Subcutaneous adipose tissue (tissue), 4 donors: ENCODE results near the gene SMG6. TPM values are rescaled to one million over a fixed set of nuclear protein-coding genes. Genes with fewer than 3 reads are reported as not detected.

Experiments used
- CTCF ChIP-seq: fragments of 450-650 bp; IDR thresholded peaks from one replicate; pipeline ENCODE4 v1.5.1; 2016; ENCODE audit warnings: low read depth, mild to moderate bottlenecking, control low read depth, antibody characterized with exemption, moderate library complexity
- total RNA-seq, 4 donors: library from RNA; depleted of rRNA; stranded (reverse); fragments of >200 nt; gene quantifications; one replicate each; pipeline ENCODE4 v1.1.0, GENCODE V29; 2016

The SMG6 gene
- total RNA-seq, 4 donors from 2014 or later = 14.5 to 50.7 (median 19.4) TPM

GRCh38 chr17:2058586-2059546 is 244.7 kb downstream of the SMG6 start:
- TF ChIP-seq CTCF = no peak

DNA sequence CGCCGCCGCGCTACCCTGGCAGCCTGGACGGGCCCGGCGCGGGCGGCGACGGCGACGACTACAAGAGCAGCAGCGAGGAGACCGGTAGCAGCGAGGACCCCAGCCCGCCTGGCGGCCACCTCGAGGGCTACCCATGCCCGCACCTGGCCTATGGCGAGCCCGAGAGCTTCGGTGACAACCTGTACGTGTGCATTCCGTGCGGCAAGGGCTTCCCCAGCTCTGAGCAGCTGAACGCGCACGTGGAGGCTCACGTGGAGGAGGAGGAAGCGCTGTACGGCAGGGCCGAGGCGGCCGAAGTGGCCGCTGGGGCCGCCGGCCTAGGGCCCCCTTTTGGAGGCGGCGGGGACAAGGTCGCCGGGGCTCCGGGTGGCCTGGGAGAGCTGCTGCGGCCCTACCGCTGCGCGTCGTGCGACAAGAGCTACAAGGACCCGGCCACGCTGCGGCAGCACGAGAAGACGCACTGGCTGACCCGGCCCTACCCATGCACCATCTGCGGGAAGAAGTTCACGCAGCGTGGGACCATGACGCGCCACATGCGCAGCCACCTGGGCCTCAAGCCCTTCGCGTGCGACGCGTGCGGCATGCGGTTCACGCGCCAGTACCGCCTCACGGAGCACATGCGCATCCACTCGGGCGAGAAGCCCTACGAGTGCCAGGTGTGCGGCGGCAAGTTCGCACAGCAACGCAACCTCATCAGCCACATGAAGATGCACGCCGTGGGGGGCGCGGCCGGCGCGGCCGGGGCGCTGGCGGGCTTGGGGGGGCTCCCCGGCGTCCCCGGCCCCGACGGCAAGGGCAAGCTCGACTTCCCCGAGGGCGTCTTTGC is 245.6 kb downstream of the SMG6 start:
- TF ChIP-seq CTCF = no peak

DNA sequence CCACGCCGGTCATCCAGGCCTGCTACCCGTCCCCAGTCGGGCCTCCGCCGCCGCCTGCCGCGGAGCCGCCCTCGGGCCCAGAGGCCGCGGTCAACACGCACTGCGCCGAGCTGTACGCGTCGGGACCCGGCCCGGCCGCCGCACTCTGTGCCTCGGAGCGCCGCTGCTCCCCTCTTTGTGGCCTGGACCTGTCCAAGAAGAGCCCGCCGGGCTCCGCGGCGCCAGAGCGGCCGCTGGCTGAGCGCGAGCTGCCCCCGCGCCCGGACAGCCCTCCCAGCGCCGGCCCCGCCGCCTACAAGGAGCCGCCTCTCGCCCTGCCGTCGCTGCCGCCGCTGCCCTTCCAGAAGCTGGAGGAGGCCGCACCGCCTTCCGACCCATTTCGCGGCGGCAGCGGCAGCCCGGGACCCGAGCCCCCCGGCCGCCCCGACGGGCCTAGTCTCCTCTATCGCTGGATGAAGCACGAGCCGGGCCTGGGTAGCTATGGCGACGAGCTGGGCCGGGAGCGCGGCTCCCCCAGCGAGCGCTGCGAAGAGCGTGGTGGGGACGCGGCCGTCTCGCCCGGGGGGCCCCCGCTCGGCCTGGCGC is 246.3 kb downstream of the SMG6 start:
- no peak for TF ChIP-seq CTCF

GRCh38 chr17:2056206-2057174 is 247.1 kb downstream of the SMG6 start:
- no peak for TF ChIP-seq CTCF

- no peak for TF ChIP-seq CTCF
These were observed 248.0 kb downstream of the SMG6 start for GRCh38 chr17:2055292-2056205.
